ENCODE data around the gene DLGAP1. TPM values are rescaled to one million over a fixed set of nuclear protein-coding genes. Genes with fewer than 3 reads are reported as not detected.

DLGAP1 gene
- total and polyA plus RNA-seq, 2 of the 13 experiments (the other 11 are each of a cell fraction or from before 2014, with no cell fraction given): 0.01 TPM; not detected in 1

DNA sequence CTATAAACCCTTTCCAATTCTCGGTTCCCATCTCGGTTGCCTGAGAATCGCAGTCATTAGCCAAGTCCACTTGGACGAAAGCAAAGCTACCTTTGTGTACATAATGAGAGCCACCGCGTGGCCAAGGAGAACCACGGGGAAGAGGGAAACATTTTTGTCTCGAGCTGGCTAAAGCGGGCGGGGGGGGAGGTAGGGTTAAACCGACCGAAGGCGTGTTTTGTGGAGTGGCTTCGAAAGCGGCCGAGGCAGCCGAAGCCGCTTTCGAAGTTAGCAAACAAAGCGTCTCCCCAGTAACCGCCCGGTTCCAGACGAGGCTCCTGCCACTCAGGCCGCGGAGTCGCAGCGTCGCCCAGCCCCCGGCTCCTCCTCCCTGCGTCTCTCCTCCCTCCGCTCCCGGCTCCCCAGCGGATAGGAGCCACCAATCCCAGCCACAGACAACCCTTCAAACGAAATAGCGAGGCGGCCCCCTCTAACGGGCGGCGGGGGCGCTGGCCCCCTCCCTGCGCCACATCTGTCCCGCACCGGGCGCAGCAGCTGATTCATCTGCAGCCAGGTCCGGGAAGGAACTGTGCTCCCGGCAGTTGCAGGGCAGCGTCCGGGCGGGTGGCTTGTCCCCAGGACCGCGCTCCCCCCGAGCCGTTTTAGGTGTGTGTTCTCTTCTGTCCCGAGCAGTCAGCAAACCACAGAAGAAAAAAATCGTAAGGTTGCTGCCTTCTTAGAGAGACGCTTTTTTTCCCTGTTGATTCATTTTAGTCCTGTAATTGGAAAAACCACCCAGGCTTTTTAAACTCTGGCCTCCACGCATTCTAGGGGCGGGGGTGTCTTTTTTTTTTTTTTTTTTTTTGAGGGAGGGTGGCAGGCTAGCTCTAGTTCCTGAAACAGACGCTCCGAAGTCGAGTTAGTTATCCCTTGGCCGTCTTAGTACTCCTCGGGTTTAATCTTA lies 1006.9 kb downstream of the DLGAP1 start (continued):
- no peak for TF ChIP-seq NFATC3 (CRISPR knock-in tag; IDR thresholded peaks at IDR 0.05)
- peak; percentile 91; the same call in 1 of the 2 replicates for TF ChIP-seq ZNF790 (CRISPR knock-in tag; IDR thresholded peaks at IDR 0.05; ENCODE audit: borderline replicate concordance)
- TF ChIP-seq SMAD9 (CRISPR knock-in tag; IDR thresholded peaks at IDR 0.05): 0 out of 2 replicates have a peak, but pooled peaks have one; percentile 49
- TF ChIP-seq KDM5B (CRISPR knock-in tag; IDR thresholded peaks at IDR 0.05; ENCODE audit: borderline replicate concordance): peak; percentile 86
- TF ChIP-seq STAG1 (CRISPR knock-in tag; IDR thresholded peaks at IDR 0.05): peak; percentile 12; the same call in 1 of the 2 replicates
- TF ChIP-seq ZBTB3 (CRISPR knock-in tag; IDR thresholded peaks at IDR 0.05; ENCODE audit: borderline replicate concordance, low read depth): no peak
- TF ChIP-seq ZNF781 (CRISPR knock-in tag; IDR thresholded peaks at IDR 0.05; ENCODE audit: borderline replicate concordance, not compliant biosample characterization): peak; percentile 68
- TF ChIP-seq FOXA3 (CRISPR knock-in tag; IDR thresholded peaks at IDR 0.05): peak; percentile 73
- 0 out of 2 replicates have a peak, but pooled peaks have one; percentile 48 for TF ChIP-seq SMAD1 (CRISPR knock-in tag; IDR thresholded peaks at IDR 0.05; ENCODE audit: borderline replicate concordance, low read depth)
- TF ChIP-seq ARNT2 (CRISPR knock-in tag; IDR thresholded peaks at IDR 0.05; ENCODE audit: low read depth): peak; percentile 81; the same call in 1 of the 2 replicates
- TF ChIP-seq ZBTB43 (CRISPR knock-in tag; conservative IDR thresholded peaks at IDR 0.05): peak; percentile 83
- TF ChIP-seq ZNF12 (CRISPR knock-in tag; IDR thresholded peaks at IDR 0.05): peak; percentile 38; the same call in 1 of the 2 replicates
- no peak for TF ChIP-seq ZNF670 (CRISPR knock-in tag; IDR thresholded peaks at IDR 0.05; ENCODE audit: borderline replicate concordance)
- TF ChIP-seq ZNF629 (CRISPR knock-in tag; conservative IDR thresholded peaks at IDR 0.05): no peak
- TF ChIP-seq ZBTB2 (CRISPR knock-in tag; IDR thresholded peaks at IDR 0.05; ENCODE audit: low read depth): peak; percentile 95; the same call in 1 of the 2 replicates
- peak; percentile 93 for TF ChIP-seq ZFP37 (CRISPR knock-in tag; IDR thresholded peaks at IDR 0.05; ENCODE audit: borderline replicate concordance)
- peak; percentile 45; the same call in 1 of the 2 replicates for TF ChIP-seq BORCS8-MEF2B (CRISPR knock-in tag; IDR thresholded peaks at IDR 0.05)
- peak; percentile 84 for TF ChIP-seq ZNF792 (CRISPR knock-in tag; IDR thresholded peaks at IDR 0.05)
- TF ChIP-seq HOXA3 (CRISPR knock-in tag; IDR thresholded peaks at IDR 0.05): peak; percentile 74

All from HepG2 (cell line).